Mesenchymal stem cell (in vitro differentiated cells and primary cell): Measurements from ENCODE around the gene RPP38. TPM values are rescaled to one million over a fixed set of nuclear protein-coding genes. Genes with fewer than 3 reads are reported as not detected.
A peak's percentile ranks its signal among the peaks of the same experiment; 100 is the strongest.

Source experiments
- DNase-seq: peaks from one replicate; pipeline ENCODE4 v3.0.0-alpha.2; 2013
- H2AFZ ChIP-seq: one replicate; pipeline ENCODE4 v1.6.1; 2013; ENCODE audit warnings: low read depth, mild to moderate bottlenecking, control low read depth, inconsistent platforms, low read length, moderate library complexity
- H2AK5ac ChIP-seq: 2 replicates; pipeline ENCODE4 v1.6.1; 2013; ENCODE audit warnings: low read length, moderate library complexity, mild to moderate bottlenecking, inconsistent platforms; ENCODE audit not compliant: severe bottlenecking
- H2BK120ac ChIP-seq: one replicate; pipeline ENCODE4 v1.6.1; 2013; ENCODE audit warnings: low read depth, mild to moderate bottlenecking, inconsistent platforms, low read length, moderate library complexity
- H2BK12ac ChIP-seq, 2 experiments: one replicate each; pipeline ENCODE4 v1.6.1; 2013; ENCODE audit warnings: inconsistent platforms in 2 of 2, low read length in 2 of 2, mild to moderate bottlenecking in 2 of 2, moderate library complexity in 2 of 2, control low read depth in 1 of 2
- H2BK15ac ChIP-seq: one replicate; pipeline ENCODE4 v1.6.1; 2013; ENCODE audit warnings: mild to moderate bottlenecking, low read depth, inconsistent platforms; ENCODE audit not compliant: poor library complexity, severe bottlenecking
- H2BK5ac ChIP-seq: 2 replicates; pipeline ENCODE4 v1.6.1; 2013; ENCODE audit warnings: low read depth, mild to moderate bottlenecking, low read length, control low read depth, inconsistent platforms; ENCODE audit not compliant: poor library complexity, severe bottlenecking
- H3K14ac ChIP-seq, 2 experiments: one replicate each; pipeline ENCODE4 v1.6.1; 2013; ENCODE audit warnings: inconsistent platforms in 2 of 2, low read length in 2 of 2, control low read depth in 1 of 2, mild to moderate bottlenecking in 1 of 2, moderate library complexity in 1 of 2
- H3K18ac ChIP-seq, 2 experiments: one replicate each; pipeline ENCODE4 v1.6.1; 2013; ENCODE audit warnings: inconsistent platforms in 2 of 2, low read length in 2 of 2, control low read depth in 1 of 2, low read depth in 1 of 2, mild to moderate bottlenecking in 1 of 2
- H3K23ac ChIP-seq, 2 experiments: one replicate each; pipeline ENCODE4 v1.6.1; 2013; ENCODE audit warnings: inconsistent platforms in 2 of 2, low read length in 2 of 2, mild to moderate bottlenecking in 2 of 2, moderate library complexity in 2 of 2, control low read depth in 1 of 2
- H3K27ac ChIP-seq: 2 replicates; pipeline ENCODE4 v1.5.1; 2013; ENCODE audit warnings: mild to moderate bottlenecking, moderate library complexity, low read length, control low read depth, inconsistent platforms; ENCODE audit not compliant: poor library complexity, severe bottlenecking
- H3K27me3 ChIP-seq, 2 experiments: 2 replicates each; pipeline versions ENCODE4 v1.6.1 to v1.7.0; 2013; ENCODE audit warnings: low read length in 2 of 2, mild to moderate bottlenecking in 2 of 2, moderate library complexity in 2 of 2, control low read depth in 1 of 2, inconsistent platforms in 1 of 2; ENCODE audit not compliant: control insufficient read depth in 1 of 2, insufficient read depth in 1 of 2
- H3K36me3 ChIP-seq, 2 experiments: 2 replicates each; pipeline versions ENCODE4 v1.6.1 to v1.7.0; 2013; ENCODE audit warnings: low read length in 2 of 2, control low read depth in 1 of 2, inconsistent platforms in 1 of 2, low read depth in 1 of 2, mild to moderate bottlenecking in 1 of 2; ENCODE audit not compliant: insufficient read depth in 2 of 2, control insufficient read depth in 1 of 2
- H3K4ac ChIP-seq, 2 experiments: one replicate each; pipeline ENCODE4 v1.6.1; 2013; ENCODE audit warnings: inconsistent platforms in 2 of 2, low read length in 2 of 2, mild to moderate bottlenecking in 2 of 2, moderate library complexity in 2 of 2, control low read depth in 1 of 2, low read depth in 1 of 2
- H3K4me1 ChIP-seq: 2 replicates; pipeline ENCODE4 v1.6.1; 2013; ENCODE audit warnings: low read depth, low read length, control low read depth; ENCODE audit not compliant: control insufficient read depth, insufficient read depth
- H3K4me2 ChIP-seq: 2 replicates; pipeline ENCODE4 v1.6.1; 2013; ENCODE audit warnings: low read length, mild to moderate bottlenecking, inconsistent platforms; ENCODE audit not compliant: poor library complexity, severe bottlenecking
- H3K4me3 ChIP-seq, 2 experiments: 2 replicates each; pipeline versions ENCODE4 v1.5.1 to v1.7.0; 2013; ENCODE audit warnings: low read length in 2 of 2, mild to moderate bottlenecking in 2 of 2, control low read depth in 1 of 2, low read depth in 1 of 2; ENCODE audit not compliant: insufficient read depth in 1 of 2
- H3K79me1 ChIP-seq: replicated peaks from 2 replicates; pipeline ENCODE4 v1.6.1; 2013; ENCODE audit warnings: mild to moderate bottlenecking, control low read depth, low read length, inconsistent platforms; ENCODE audit not compliant: poor library complexity, severe bottlenecking
- H3K9ac ChIP-seq: 2 replicates; pipeline ENCODE4 v1.7.0; 2013; ENCODE audit warnings: mild to moderate bottlenecking, low read length, moderate library complexity
- H3K9me3 ChIP-seq: 2 replicates; pipeline ENCODE4 v1.7.0; 2013; ENCODE audit warnings: mild to moderate bottlenecking, low read length; ENCODE audit not compliant: control insufficient read depth
- H4K8ac ChIP-seq: one replicate; pipeline ENCODE4 v1.6.1; 2013; ENCODE audit warnings: inconsistent platforms, mild to moderate bottlenecking, low read length, moderate library complexity
- H4K91ac ChIP-seq: one replicate; pipeline ENCODE4 v1.6.1; 2013; ENCODE audit warnings: mild to moderate bottlenecking, low read length, inconsistent platforms
- WGBS: methylation state at CpG from one replicate; pipeline ENCODE4 v1.1.7; 2013; ENCODE audit warnings: mixed read lengths; 5-methylcytosine and 5-hydroxymethylcytosine counted together
- polyA plus RNA-seq, 2 experiments: library from polyadenylated mRNA; stranded (reverse); fragments of 200-250 nt; gene quantifications; one replicate each; pipeline ENCODE4 v1.2.3, GENCODE V29; 2013

Gene RPP38
- 22.1 TPM for polyA plus RNA-seq (2013, experiment 1 of 2)
- 21.2 TPM for polyA plus RNA-seq (2013, experiment 2 of 2)

DNA sequence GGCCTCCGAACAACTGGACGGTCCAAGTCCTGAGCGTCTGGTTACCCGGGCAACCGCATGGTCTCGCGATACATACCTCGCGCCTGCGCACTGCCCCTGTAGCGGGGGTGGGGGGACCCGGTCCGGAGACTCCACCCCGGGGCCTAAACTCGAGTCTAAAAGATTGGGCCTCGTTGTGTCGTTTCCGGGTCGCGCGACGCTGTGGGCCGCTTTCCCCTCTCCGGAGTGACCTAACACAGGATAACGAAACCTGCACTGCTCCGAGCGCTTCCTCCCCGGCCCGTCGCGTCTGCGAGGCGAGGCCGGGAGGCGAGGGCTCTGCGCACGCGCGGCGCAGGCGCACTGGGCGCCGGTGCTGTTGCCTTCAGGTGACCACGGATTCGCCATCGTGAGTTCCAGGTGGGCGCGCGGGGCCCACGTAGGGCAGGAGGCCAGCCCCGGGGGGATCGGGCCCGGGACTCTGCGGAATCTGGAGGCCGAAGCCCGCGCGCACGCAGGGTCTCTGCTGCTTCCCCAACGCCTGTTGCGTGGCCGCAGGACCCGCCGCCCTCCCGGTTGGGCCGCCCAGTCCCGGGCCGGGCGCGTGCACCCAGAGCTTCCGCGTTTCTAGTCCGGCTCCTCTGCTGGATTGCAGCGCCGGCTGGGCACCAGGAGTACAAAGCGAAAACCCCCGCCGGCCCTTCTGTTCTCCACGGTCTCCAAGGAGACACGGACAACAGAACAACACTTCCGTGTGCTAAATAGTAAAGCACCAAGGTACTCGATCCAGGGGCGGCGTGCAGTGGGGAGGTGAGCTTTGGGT lies at the start of gene RPP38:
TSS of gene RPP38 (plus strand) at position 345 of the 802 bp plus-strand sequence. CDS start 5,960 bp downstream, outside the sequence.
- H3K9me3 ChIP-seq = no peaks in the 10 kb centered on the region
- H3K23ac ChIP-seq = peak within 1 kb of the TSS; percentile 64 to 93
- H2AFZ ChIP-seq = peak within 1 kb of the TSS; percentile 92
- peak within 1 kb of the TSS; percentile 100 for H3K27ac ChIP-seq
- peak within 1 kb of the TSS; percentile 90 to 99 for H3K4me3 ChIP-seq
- peaks cover 5% of the 10 kb centered on the region for H3K4me1 ChIP-seq
- peak within 1 kb of the TSS; percentile 94 for H2BK5ac ChIP-seq
- peak within 1 kb of the TSS; percentile 98 for H2BK15ac ChIP-seq
- H3K4me2 ChIP-seq = peak within 1 kb of the TSS; percentile 95
- peak within 1 kb of the TSS in 1 of 2 experiments; percentile 87 for H3K14ac ChIP-seq
- peak within 1 kb of the TSS; percentile 92 for H4K91ac ChIP-seq
- peaks cover 0 to under 1% of the 10 kb centered on the region in 2 experiments for H3K27me3 ChIP-seq
- peak within 1 kb of the TSS; percentile 96 to 99 for H3K18ac ChIP-seq
- H4K8ac ChIP-seq = peak within 1 kb of the TSS; percentile 97
- WGBS = under 1% methylated on average over 81 of the region's 84 CpGs
- H3K4ac ChIP-seq = peak within 1 kb of the TSS; percentile 73 to 96
- peak; percentile 96 for DNase-seq
- peak within 1 kb of the TSS; percentile 12 to 21 for H2BK12ac ChIP-seq
- H3K79me1 ChIP-seq = peaks cover 9% of the 10 kb centered on the region
- peak within 1 kb of the TSS; percentile 99 for H2BK120ac ChIP-seq
- peaks cover 3 to 18% of the 10 kb centered on the region in 2 experiments for H3K36me3 ChIP-seq
- H3K9ac ChIP-seq = peak within 1 kb of the TSS; percentile 100
- no peak within 1 kb of the TSS for H2AK5ac ChIP-seq

- Histone ChIP-seq H3K36me3 (no peaks in the 10 kb centered on the region), H2AK5ac (no peak overlapping the region), H2BK15ac (no peak overlapping the region)
Observed at GRCh38 chr10:15049533-15049932, 47.6 kb upstream of the RPP38 start.

GRCh38 chr10:15052121-15052520 lies 45.0 kb upstream of the RPP38 start:
- Histone ChIP-seq H3K4me1 (peaks cover 2% of the 10 kb centered on the region), H3K4me3 (no peak overlapping the region), H3K14ac (no peak overlapping the region), H3K4me2 (no peak overlapping the region), H2BK5ac (no peak overlapping the region), H3K9me3 (no peaks in the 10 kb centered on the region), H2BK12ac (no peak overlapping the region), H2AFZ (no peak overlapping the region), H2AK5ac (no peak overlapping the region), H3K27me3 (peaks cover 0 to 2% of the 10 kb centered on the region in 2 experiments), H3K9ac (no peak overlapping the region), H3K27ac (no peak overlapping the region), H2BK15ac (no peak overlapping the region), H3K18ac (no peak overlapping the region), H3K4ac (no peak overlapping the region), H2BK120ac (no peak overlapping the region), H3K79me1 (no peaks in the 10 kb centered on the region), H3K23ac (no peak overlapping the region), H4K91ac (no peak overlapping the region), H3K36me3 (no peaks in the 10 kb centered on the region), H4K8ac (no peak overlapping the region)
- WGBS = 90% methylated on average over 7 of the region's 7 CpGs
- DNase-seq = no peak

More at GRCh38 chr10:15049533-15049932, 47.6 kb upstream of the RPP38 start:
- no peaks in the 10 kb centered on the region for H3K79me1 ChIP-seq
- no peak overlapping the region for H4K91ac ChIP-seq
- no peak overlapping the region for H4K8ac ChIP-seq
- no peak overlapping the region for H3K4ac ChIP-seq
- H2BK12ac ChIP-seq = no peak overlapping the region
- H3K9me3 ChIP-seq = no peaks in the 10 kb centered on the region
- no peak for DNase-seq
- H3K4me1 ChIP-seq = peaks cover 7% of the 10 kb centered on the region
- H2AFZ ChIP-seq = no peak overlapping the region
- H2BK120ac ChIP-seq = no peak overlapping the region
- no peak overlapping the region for H3K14ac ChIP-seq
- H3K4me3 ChIP-seq = no peak overlapping the region
- H3K9ac ChIP-seq = no peak overlapping the region
- no peak overlapping the region for H3K18ac ChIP-seq
- H3K4me2 ChIP-seq = no peak overlapping the region
- no peak overlapping the region for H2BK5ac ChIP-seq
- no peak overlapping the region for H3K23ac ChIP-seq
- no peak overlapping the region for H3K27ac ChIP-seq
- peaks cover 0 to 2% of the 10 kb centered on the region in 2 experiments for H3K27me3 ChIP-seq

DNA sequence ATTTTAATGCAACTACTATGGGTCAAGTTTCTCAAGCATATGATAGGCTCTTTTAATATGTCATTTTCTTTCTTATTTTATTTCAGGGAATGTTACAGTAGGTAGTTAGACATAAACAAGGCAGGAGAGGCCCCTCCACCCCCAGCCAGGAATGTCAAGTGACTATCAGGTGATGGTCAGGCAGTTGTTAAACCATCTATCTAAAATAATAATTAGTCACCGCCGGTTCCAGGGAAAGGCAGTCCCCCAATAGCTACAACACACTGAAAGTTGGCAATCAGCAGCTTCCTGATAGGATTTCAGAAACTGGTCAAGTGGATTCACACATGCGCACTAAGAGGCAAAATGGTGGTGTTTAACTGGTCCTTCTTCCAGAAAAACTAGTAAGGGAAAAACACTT lies 44.1 kb upstream of the RPP38 start:
- Histone ChIP-seq H3K23ac (no peak overlapping the region), H3K18ac (no peak overlapping the region), H3K27me3 (no peaks in the 10 kb centered on the region), H3K4ac (no peak overlapping the region), H3K9ac (no peak overlapping the region), H2AK5ac (no peak overlapping the region), H2AFZ (no peak overlapping the region), H3K9me3 (no peaks in the 10 kb centered on the region), H2BK15ac (no peak overlapping the region), H3K27ac (no peak overlapping the region), H4K8ac (no peak overlapping the region), H3K4me3 (no peak overlapping the region), H3K4me1 (peaks cover 1% of the 10 kb centered on the region), H2BK5ac (peak overlapping the region; percentile 31), H3K14ac (no peak overlapping the region), H3K36me3 (no peaks in the 10 kb centered on the region), H3K79me1 (no peaks in the 10 kb centered on the region), H2BK120ac (no peak overlapping the region), H4K91ac (no peak overlapping the region), H3K4me2 (no peak overlapping the region), H2BK12ac (no peak overlapping the region)
- WGBS = 97% methylated on average over 3 of the region's 3 CpGs
- DNase-seq = no peak
